HEK293 (cell line): ENCODE measurements around the gene IFT43.

ENCODE experiments used
- CTCF ChIA-PET: fragments of 350-600 bp; formaldehyde crosslinking; extraction: SDS; loops from one replicate; lab custom pipeline; 2021; ENCODE audit warnings: antibody characterized with exemption; lab: Yijun Ruan, JAX
- POLR2A ChIA-PET: fragments of 300-600 bp; formaldehyde crosslinking; extraction: SDS; loops from one replicate; lab custom pipeline; 2020; ENCODE audit warnings: antibody characterized with exemption, inconsistent platforms; lab: Yijun Ruan, JAX
- H3K27ac ChIP-seq: fragments of 200-500 bp; sonication (Bioruptor generic); 2 replicates; pipeline ENCODE4 v1.5.1; 2014; ENCODE audit warnings: low read depth, low read length, control low read depth, inconsistent platforms; ENCODE audit errors: extremely low read depth
- H3K36me3 ChIP-seq, 2 experiments: fragments of 200-500 bp in 1 of 2; sonication (Bioruptor generic) in 1 of 2; 1 replicate in 1 of 2; 2 replicates in 1 of 2; pipeline ENCODE4 v1.5.1; 2014 to 2017; ENCODE audit warnings: inconsistent platforms in 2 of 2, low read length in 2 of 2; ENCODE audit not compliant: control insufficient read depth in 2 of 2, insufficient read depth in 1 of 2
- H3K4me1 ChIP-seq: fragments of 200-500 bp; sonication (Bioruptor generic); 2 replicates; pipeline ENCODE4 v1.5.1; 2014; ENCODE audit warnings: mild to moderate bottlenecking, low read length, inconsistent platforms; ENCODE audit not compliant: control insufficient read depth, insufficient read depth
- H3K4me3 ChIP-seq: 2 replicates; pipeline ENCODE4 v1.5.1; 2011; ENCODE audit warnings: low read depth, mild to moderate bottlenecking, control low read depth, low read length, moderate library complexity
- H3K9me3 ChIP-seq: fragments of 200-500 bp; sonication (Bioruptor generic); 2 replicates; pipeline ENCODE4 v1.5.1; 2014; ENCODE audit warnings: low read depth, low read length, inconsistent platforms; ENCODE audit not compliant: control insufficient read depth, insufficient read depth
- KLF10 ChIP-seq: fragments of 450-650 bp; IDR thresholded peaks from 2 replicates; pipeline ENCODE4 v1.5.1; 2018; ENCODE audit warnings: missing biosample characterization, mild to moderate bottlenecking, missing genetic modification characterization
- KLF8 ChIP-seq: fragments of 450-650 bp; formaldehyde crosslinking; IDR thresholded peaks from 2 replicates; pipeline ENCODE4 v1.5.1; 2016; ENCODE audit warnings: missing biosample characterization, missing genetic modification characterization
- SP2 ChIP-seq: fragments of 450-650 bp; formaldehyde crosslinking; IDR thresholded peaks from 2 replicates; pipeline ENCODE4 v1.5.1; 2016; ENCODE audit warnings: missing biosample characterization, missing genetic modification characterization
- WT1 ChIP-seq: fragments of 450-650 bp; formaldehyde crosslinking; IDR thresholded peaks from 2 replicates; pipeline ENCODE4 v1.5.1; 2016; ENCODE audit warnings: missing biosample characterization, missing genetic modification characterization
- ZBTB1 ChIP-seq: fragments of 450-650 bp; formaldehyde crosslinking; IDR thresholded peaks from 2 replicates; pipeline ENCODE4 v1.5.1; 2016; ENCODE audit warnings: missing biosample characterization, missing genetic modification characterization
- ZBTB17 ChIP-seq: fragments of 450-650 bp; formaldehyde crosslinking; IDR thresholded peaks from 2 replicates; pipeline ENCODE4 v1.5.1; 2016; ENCODE audit warnings: missing biosample characterization, missing genetic modification characterization
- ZFP37 ChIP-seq: fragments of 450-650 bp; formaldehyde crosslinking; IDR thresholded peaks from 2 replicates; pipeline ENCODE4 v1.5.1; 2016; ENCODE audit warnings: missing biosample characterization, missing genetic modification characterization
- ZNF112 ChIP-seq: fragments of 450-650 bp; formaldehyde crosslinking; IDR thresholded peaks from 2 replicates; pipeline ENCODE4 v1.5.0; 2017; ENCODE audit warnings: missing biosample characterization, missing genetic modification characterization
- ZNF221 ChIP-seq: fragments of 450-650 bp; formaldehyde crosslinking; IDR thresholded peaks from 2 replicates; pipeline ENCODE4 v1.5.1; 2017; ENCODE audit warnings: missing biosample characterization, missing genetic modification characterization, borderline replicate concordance
- ZNF398 ChIP-seq: fragments of 450-650 bp; formaldehyde crosslinking; IDR thresholded peaks from 2 replicates; pipeline ENCODE4 v1.5.1; 2017; ENCODE audit warnings: missing biosample characterization, missing genetic modification characterization
- ZNF404 ChIP-seq: fragments of 450-650 bp; formaldehyde crosslinking; IDR thresholded peaks from 2 replicates; pipeline ENCODE4 v1.5.1; 2017; ENCODE audit warnings: missing biosample characterization, missing genetic modification characterization
- ZNF48 ChIP-seq: fragments of 450-650 bp; formaldehyde crosslinking; IDR thresholded peaks from 2 replicates; pipeline ENCODE4 v1.5.1; 2016; ENCODE audit warnings: missing biosample characterization, missing genetic modification characterization
- ZNF555 ChIP-seq: fragments of 450-650 bp; formaldehyde crosslinking; conservative IDR thresholded peaks from 2 replicates; pipeline ENCODE4 v1.5.1; 2017; ENCODE audit warnings: missing biosample characterization, mild to moderate bottlenecking, missing genetic modification characterization, inconsistent platforms
- ZNF658 ChIP-seq: fragments of 450-650 bp; formaldehyde crosslinking; IDR thresholded peaks from 2 replicates; pipeline ENCODE4; 2016; ENCODE audit warnings: missing biosample characterization, missing genetic modification characterization
- ZNF664 ChIP-seq: fragments of 450-650 bp; formaldehyde crosslinking; IDR thresholded peaks from 2 replicates; pipeline ENCODE4 v1.5.1; 2016; ENCODE audit warnings: missing biosample characterization, missing genetic modification characterization
- ZNF707 ChIP-seq: fragments of 450-650 bp; formaldehyde crosslinking; IDR thresholded peaks from 2 replicates; pipeline ENCODE4 v1.5.1; 2016; ENCODE audit warnings: missing biosample characterization, missing genetic modification characterization
- ZNF76 ChIP-seq: fragments of 450-650 bp; formaldehyde crosslinking; IDR thresholded peaks from 2 replicates; pipeline ENCODE4; 2016; ENCODE audit warnings: low read depth, missing biosample characterization, missing genetic modification characterization, borderline replicate concordance
- TF ChIP-seq, protein P1 (sequence below): fragments of 450-650 bp; formaldehyde crosslinking; IDR thresholded peaks from 2 replicates; pipeline ENCODE4 v1.5.1; 2017; ENCODE audit warnings: missing biosample characterization, missing genetic modification characterization
- TF ChIP-seq, protein P2 (sequence below): fragments of 450-650 bp; formaldehyde crosslinking; IDR thresholded peaks from 2 replicates; pipeline ENCODE4 v1.5.1; 2016; ENCODE audit warnings: missing biosample characterization, missing genetic modification characterization, borderline replicate concordance
- TF ChIP-seq, protein P3 (sequence below): fragments of 450-650 bp; formaldehyde crosslinking; IDR thresholded peaks from 2 replicates; pipeline ENCODE4 v1.5.1; 2016; ENCODE audit warnings: missing biosample characterization, missing genetic modification characterization

Gene IFT43

DNA sequence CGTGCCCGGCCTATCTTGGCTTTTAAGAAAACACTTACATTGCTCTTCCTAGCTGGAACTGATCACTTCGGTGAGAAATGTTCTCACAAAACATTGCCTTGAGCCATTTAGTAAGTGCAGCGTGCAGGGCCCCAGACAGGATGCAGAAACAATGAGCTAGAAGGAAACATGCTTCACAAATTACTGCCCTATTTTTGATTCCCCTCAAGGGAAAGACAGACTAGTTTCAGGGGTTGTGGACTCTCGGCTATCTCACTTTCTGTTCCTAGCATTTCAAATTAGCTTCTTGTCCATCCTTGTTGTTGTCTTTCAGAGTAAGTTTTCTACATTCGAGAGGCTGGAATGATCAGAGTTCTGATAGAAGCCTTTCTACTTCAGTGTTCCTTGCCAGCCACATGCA is 25.3 kb upstream of the IFT43 start:
- peaks cover 0 to 8% of the 10 kb centered on the region in 2 experiments; a peak in 1 of 3 replicates for H3K36me3 ChIP-seq
- CTCF ChIA-PET = interaction anchor here (0.7 to 0.9 kb wide), 3 partner anchors 19 to 249 kb away, joined by 3 to 5 read pairs (median 4); no protein-coding TSS in a partner anchor
- POLR2A ChIA-PET = no interaction called here
- no peak for TF ChIP-seq KLF8 (tag by site-specific recombination)
- no peak for TF ChIP-seq ZNF48 (tag by site-specific recombination)
- no peak for TF ChIP-seq ZBTB17
- TF ChIP-seq, protein P1, sequence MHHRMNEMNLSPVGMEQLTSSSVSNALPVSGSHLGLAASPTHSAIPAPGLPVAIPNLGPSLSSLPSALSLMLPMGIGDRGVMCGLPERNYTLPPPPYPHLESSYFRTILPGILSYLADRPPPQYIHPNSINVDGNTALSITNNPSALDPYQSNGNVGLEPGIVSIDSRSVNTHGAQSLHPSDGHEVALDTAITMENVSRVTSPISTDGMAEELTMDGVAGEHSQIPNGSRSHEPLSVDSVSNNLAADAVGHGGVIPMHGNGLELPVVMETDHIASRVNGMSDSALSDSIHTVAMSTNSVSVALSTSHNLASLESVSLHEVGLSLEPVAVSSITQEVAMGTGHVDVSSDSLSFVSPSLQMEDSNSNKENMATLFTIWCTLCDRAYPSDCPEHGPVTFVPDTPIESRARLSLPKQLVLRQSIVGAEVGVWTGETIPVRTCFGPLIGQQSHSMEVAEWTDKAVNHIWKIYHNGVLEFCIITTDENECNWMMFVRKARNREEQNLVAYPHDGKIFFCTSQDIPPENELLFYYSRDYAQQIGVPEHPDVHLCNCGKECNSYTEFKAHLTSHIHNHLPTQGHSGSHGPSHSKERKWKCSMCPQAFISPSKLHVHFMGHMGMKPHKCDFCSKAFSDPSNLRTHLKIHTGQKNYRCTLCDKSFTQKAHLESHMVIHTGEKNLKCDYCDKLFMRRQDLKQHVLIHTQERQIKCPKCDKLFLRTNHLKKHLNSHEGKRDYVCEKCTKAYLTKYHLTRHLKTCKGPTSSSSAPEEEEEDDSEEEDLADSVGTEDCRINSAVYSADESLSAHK (tag by site-specific recombination) = no peak
- TF ChIP-seq ZNF658 (tag by site-specific recombination) = no peak
- TF ChIP-seq ZNF221 (tag by site-specific recombination) = no peak
- TF ChIP-seq, protein P2, sequence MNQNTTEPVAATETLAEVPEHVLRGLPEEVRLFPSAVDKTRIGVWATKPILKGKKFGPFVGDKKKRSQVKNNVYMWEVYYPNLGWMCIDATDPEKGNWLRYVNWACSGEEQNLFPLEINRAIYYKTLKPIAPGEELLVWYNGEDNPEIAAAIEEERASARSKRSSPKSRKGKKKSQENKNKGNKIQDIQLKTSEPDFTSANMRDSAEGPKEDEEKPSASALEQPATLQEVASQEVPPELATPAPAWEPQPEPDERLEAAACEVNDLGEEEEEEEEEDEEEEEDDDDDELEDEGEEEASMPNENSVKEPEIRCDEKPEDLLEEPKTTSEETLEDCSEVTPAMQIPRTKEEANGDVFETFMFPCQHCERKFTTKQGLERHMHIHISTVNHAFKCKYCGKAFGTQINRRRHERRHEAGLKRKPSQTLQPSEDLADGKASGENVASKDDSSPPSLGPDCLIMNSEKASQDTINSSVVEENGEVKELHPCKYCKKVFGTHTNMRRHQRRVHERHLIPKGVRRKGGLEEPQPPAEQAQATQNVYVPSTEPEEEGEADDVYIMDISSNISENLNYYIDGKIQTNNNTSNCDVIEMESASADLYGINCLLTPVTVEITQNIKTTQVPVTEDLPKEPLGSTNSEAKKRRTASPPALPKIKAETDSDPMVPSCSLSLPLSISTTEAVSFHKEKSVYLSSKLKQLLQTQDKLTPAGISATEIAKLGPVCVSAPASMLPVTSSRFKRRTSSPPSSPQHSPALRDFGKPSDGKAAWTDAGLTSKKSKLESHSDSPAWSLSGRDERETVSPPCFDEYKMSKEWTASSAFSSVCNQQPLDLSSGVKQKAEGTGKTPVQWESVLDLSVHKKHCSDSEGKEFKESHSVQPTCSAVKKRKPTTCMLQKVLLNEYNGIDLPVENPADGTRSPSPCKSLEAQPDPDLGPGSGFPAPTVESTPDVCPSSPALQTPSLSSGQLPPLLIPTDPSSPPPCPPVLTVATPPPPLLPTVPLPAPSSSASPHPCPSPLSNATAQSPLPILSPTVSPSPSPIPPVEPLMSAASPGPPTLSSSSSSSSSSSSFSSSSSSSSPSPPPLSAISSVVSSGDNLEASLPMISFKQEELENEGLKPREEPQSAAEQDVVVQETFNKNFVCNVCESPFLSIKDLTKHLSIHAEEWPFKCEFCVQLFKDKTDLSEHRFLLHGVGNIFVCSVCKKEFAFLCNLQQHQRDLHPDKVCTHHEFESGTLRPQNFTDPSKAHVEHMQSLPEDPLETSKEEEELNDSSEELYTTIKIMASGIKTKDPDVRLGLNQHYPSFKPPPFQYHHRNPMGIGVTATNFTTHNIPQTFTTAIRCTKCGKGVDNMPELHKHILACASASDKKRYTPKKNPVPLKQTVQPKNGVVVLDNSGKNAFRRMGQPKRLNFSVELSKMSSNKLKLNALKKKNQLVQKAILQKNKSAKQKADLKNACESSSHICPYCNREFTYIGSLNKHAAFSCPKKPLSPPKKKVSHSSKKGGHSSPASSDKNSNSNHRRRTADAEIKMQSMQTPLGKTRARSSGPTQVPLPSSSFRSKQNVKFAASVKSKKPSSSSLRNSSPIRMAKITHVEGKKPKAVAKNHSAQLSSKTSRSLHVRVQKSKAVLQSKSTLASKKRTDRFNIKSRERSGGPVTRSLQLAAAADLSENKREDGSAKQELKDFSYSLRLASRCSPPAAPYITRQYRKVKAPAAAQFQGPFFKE (tag by site-specific recombination) = no peak
- no peak for TF ChIP-seq ZFP37
- TF ChIP-seq, protein P3, sequence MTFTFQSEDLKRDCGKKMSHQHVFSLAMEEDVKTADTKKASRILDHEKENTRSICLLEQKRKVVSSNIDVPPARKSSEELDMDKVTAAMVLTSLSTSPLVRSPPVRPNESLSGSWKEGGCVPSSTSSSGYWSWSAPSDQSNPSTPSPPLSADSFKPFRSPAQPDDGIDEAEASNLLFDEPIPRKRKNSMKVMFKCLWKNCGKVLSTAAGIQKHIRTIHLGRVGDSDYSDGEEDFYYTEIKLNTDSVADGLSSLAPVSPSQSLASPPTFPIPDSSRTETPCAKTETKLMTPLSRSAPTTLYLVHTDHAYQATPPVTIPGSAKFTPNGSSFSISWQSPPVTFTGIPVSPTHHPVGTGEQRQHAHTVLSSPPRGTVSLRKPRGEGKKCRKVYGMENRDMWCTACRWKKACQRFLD (tag by site-specific recombination) = no peak
- TF ChIP-seq ZNF112 (tag by site-specific recombination) = no peak
- no peak for TF ChIP-seq ZNF76 (tag by site-specific recombination)
- no peak for TF ChIP-seq SP2 (tag by site-specific recombination)
- TF ChIP-seq ZNF398 (tag by site-specific recombination) = no peak
- no peak for TF ChIP-seq ZNF404 (tag by site-specific recombination)
- TF ChIP-seq ZNF707 (tag by site-specific recombination) = no peak
- no peak for TF ChIP-seq ZBTB1
- TF ChIP-seq ZNF664 (tag by site-specific recombination) = no peak
- no peak for TF ChIP-seq WT1 (tag by site-specific recombination)
- TF ChIP-seq KLF10 (tag by site-specific recombination) = no peak
- no peak for TF ChIP-seq ZNF555
- no peak overlapping the region for H3K4me3 ChIP-seq
- no peak overlapping the region for H3K27ac ChIP-seq
- no peaks in the 10 kb centered on the region for H3K4me1 ChIP-seq
- no peaks in the 10 kb centered on the region for H3K9me3 ChIP-seq
